ENCODE measurements around the gene LDB3. TPM values are rescaled to one million over a fixed set of nuclear protein-coding genes. Genes with fewer than 3 reads are reported as not detected.

Gene LDB3
- total and polyA plus RNA-seq, 9 of the 15 experiments (the other 6 are each of a cell fraction or from before 2014, with no cell fraction given) = 0.03 TPM; not detected in 8

DNA sequence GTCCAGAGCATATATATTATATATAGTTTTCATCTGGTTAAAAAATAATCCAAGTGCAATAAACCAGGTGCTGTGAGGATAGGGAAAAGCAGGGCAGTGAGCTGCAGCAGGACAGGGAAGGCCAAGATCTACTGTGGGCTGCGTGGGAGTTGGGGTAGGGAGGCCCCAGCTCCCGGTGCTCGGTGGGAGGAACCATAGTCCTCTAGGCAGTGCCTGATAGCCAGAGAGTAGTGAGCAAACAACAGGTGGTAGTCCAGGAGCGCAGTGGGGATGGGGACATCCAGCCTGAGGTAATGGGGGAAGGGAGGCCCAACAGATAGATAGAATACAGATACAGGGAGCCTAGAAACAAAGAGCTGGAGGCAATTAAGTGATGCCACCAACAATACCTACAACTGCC is 84.0 kb downstream of the LDB3 start (continued):
- TF ChIP-seq, protein P1, sequence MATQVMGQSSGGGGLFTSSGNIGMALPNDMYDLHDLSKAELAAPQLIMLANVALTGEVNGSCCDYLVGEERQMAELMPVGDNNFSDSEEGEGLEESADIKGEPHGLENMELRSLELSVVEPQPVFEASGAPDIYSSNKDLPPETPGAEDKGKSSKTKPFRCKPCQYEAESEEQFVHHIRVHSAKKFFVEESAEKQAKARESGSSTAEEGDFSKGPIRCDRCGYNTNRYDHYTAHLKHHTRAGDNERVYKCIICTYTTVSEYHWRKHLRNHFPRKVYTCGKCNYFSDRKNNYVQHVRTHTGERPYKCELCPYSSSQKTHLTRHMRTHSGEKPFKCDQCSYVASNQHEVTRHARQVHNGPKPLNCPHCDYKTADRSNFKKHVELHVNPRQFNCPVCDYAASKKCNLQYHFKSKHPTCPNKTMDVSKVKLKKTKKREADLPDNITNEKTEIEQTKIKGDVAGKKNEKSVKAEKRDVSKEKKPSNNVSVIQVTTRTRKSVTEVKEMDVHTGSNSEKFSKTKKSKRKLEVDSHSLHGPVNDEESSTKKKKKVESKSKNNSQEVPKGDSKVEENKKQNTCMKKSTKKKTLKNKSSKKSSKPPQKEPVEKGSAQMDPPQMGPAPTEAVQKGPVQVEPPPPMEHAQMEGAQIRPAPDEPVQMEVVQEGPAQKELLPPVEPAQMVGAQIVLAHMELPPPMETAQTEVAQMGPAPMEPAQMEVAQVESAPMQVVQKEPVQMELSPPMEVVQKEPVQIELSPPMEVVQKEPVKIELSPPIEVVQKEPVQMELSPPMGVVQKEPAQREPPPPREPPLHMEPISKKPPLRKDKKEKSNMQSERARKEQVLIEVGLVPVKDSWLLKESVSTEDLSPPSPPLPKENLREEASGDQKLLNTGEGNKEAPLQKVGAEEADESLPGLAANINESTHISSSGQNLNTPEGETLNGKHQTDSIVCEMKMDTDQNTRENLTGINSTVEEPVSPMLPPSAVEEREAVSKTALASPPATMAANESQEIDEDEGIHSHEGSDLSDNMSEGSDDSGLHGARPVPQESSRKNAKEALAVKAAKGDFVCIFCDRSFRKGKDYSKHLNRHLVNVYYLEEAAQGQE (IDR thresholded peaks at IDR 0.05; ENCODE audit: borderline replicate concordance) = 0 out of 2 replicates have a peak, but pooled peaks have one; percentile 5
- TF ChIP-seq, protein P1 (CRISPR knock-in tag; IDR thresholded peaks at IDR 0.05; ENCODE audit: low read depth) = no peak
- no peak for TF ChIP-seq TAF7 (tag; IDR thresholded peaks at IDR 0.05)
- TF ChIP-seq CBFA2T2 (conservative IDR thresholded peaks at IDR 0.05) = peak; percentile 51; the same call in 1 of the 2 replicates
- TF ChIP-seq NFRKB (IDR thresholded peaks at IDR 0.05; ENCODE audit: low read depth) = no peak
- no peak for TF ChIP-seq CSDE1 (IDR thresholded peaks at IDR 0.05)
- TF ChIP-seq EP300 (IDR thresholded peaks at IDR 0.05; ENCODE audit: low read length) = peak; percentile 30; the same call in 1 of the 2 replicates
- TF ChIP-seq, protein P2, sequence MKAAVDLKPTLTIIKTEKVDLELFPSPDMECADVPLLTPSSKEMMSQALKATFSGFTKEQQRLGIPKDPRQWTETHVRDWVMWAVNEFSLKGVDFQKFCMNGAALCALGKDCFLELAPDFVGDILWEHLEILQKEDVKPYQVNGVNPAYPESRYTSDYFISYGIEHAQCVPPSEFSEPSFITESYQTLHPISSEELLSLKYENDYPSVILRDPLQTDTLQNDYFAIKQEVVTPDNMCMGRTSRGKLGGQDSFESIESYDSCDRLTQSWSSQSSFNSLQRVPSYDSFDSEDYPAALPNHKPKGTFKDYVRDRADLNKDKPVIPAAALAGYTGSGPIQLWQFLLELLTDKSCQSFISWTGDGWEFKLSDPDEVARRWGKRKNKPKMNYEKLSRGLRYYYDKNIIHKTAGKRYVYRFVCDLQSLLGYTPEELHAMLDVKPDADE (conservative IDR thresholded peaks at IDR 0.05; ENCODE audit: control insufficient read depth, low read depth, low read length) = no peak
- no peak for TF ChIP-seq JUND (IDR thresholded peaks at IDR 0.05; ENCODE audit: borderline replicate concordance, low read depth, low read length)
- peak; percentile 41; the same call in 1 of the 3 replicates for TF ChIP-seq JUND (tag; IDR thresholded peaks at IDR 0.05; ENCODE audit: borderline replicate concordance, low read depth, low read length)
- TF ChIP-seq NBN (IDR thresholded peaks at IDR 0.05; ENCODE audit: low read depth) = no peak
- TF ChIP-seq, protein P3, sequence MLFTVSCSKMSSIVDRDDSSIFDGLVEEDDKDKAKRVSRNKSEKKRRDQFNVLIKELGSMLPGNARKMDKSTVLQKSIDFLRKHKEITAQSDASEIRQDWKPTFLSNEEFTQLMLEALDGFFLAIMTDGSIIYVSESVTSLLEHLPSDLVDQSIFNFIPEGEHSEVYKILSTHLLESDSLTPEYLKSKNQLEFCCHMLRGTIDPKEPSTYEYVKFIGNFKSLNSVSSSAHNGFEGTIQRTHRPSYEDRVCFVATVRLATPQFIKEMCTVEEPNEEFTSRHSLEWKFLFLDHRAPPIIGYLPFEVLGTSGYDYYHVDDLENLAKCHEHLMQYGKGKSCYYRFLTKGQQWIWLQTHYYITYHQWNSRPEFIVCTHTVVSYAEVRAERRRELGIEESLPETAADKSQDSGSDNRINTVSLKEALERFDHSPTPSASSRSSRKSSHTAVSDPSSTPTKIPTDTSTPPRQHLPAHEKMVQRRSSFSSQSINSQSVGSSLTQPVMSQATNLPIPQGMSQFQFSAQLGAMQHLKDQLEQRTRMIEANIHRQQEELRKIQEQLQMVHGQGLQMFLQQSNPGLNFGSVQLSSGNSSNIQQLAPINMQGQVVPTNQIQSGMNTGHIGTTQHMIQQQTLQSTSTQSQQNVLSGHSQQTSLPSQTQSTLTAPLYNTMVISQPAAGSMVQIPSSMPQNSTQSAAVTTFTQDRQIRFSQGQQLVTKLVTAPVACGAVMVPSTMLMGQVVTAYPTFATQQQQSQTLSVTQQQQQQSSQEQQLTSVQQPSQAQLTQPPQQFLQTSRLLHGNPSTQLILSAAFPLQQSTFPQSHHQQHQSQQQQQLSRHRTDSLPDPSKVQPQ (CRISPR knock-in tag; IDR thresholded peaks at IDR 0.05; ENCODE audit: borderline replicate concordance) = no peak
- no peak for TF ChIP-seq E2F3 (CRISPR knock-in tag; IDR thresholded peaks at IDR 0.05)
- TF ChIP-seq, protein P4, sequence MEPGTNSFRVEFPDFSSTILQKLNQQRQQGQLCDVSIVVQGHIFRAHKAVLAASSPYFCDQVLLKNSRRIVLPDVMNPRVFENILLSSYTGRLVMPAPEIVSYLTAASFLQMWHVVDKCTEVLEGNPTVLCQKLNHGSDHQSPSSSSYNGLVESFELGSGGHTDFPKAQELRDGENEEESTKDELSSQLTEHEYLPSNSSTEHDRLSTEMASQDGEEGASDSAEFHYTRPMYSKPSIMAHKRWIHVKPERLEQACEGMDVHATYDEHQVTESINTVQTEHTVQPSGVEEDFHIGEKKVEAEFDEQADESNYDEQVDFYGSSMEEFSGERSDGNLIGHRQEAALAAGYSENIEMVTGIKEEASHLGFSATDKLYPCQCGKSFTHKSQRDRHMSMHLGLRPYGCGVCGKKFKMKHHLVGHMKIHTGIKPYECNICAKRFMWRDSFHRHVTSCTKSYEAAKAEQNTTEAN (CRISPR knock-in tag; IDR thresholded peaks at IDR 0.05) = no peak
- TF ChIP-seq, protein P5, sequence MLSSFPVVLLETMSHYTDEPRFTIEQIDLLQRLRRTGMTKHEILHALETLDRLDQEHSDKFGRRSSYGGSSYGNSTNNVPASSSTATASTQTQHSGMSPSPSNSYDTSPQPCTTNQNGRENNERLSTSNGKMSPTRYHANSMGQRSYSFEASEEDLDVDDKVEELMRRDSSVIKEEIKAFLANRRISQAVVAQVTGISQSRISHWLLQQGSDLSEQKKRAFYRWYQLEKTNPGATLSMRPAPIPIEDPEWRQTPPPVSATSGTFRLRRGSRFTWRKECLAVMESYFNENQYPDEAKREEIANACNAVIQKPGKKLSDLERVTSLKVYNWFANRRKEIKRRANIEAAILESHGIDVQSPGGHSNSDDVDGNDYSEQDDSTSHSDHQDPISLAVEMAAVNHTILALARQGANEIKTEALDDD (IDR thresholded peaks at IDR 0.05) = 0 out of 2 replicates have a peak, but pooled peaks have one; percentile 20
